SH-SY5Y (cell line): ENCODE data around the gene ASIP.

Source experiments
- GATA2 ChIP-seq: IDR thresholded peaks from 2 replicates; pipeline ENCODE4 v1.6.1; 2011; ENCODE audit warnings: mild to moderate bottlenecking, low read depth, low read length
- GATA3 ChIP-seq: IDR thresholded peaks from 2 replicates; pipeline ENCODE4 v1.6.1; 2011; ENCODE audit warnings: low read depth, mild to moderate bottlenecking, low read length, moderate library complexity

ASIP gene

GRCh38 chr20:34316196-34316814 is 75.1 kb downstream of the ASIP start:
- TF ChIP-seq GATA2 (no peak), GATA3 (no peak)
